NT2/D1 (cell line): ENCODE results near the gene TTF1.

Source experiments
- SUZ12 ChIP-seq: IDR thresholded peaks from 2 replicates; pipeline ENCODE4 v1.6.1; 2011; ENCODE audit not compliant: insufficient read length, insufficient read depth; ENCODE audit errors: extremely low read depth
- YY1 ChIP-seq: IDR thresholded peaks from 2 replicates; pipeline ENCODE4 v1.6.1; 2011; ENCODE audit not compliant: insufficient read length, insufficient read depth

- no peak for TF ChIP-seq YY1
- TF ChIP-seq SUZ12, result no peak
These were observed 49.6 kb upstream of the TTF1 start for GRCh38 chr9:132456241-132456640.
